Measurements from ENCODE around the gene NDUFS1. TPM values are rescaled to one million over a fixed set of nuclear protein-coding genes. Genes with fewer than 3 reads are reported as not detected.
"Not testable (repeated sequence)": the region's sequence is repeated elsewhere in the genome, so short reads cannot be mapped to it uniquely, and the experiment has no call there.

NDUFS1 gene
- total and polyA plus RNA-seq, 9 donors: 47.3 to 99.3 (median 63.4) TPM

GRCh38 chr2:206168230-206168629 lies 9.0 kb upstream of the NDUFS1 start:
- not testable (repeated sequence) for H3K27me3 ChIP-seq (ENCODE audit: control insufficient read depth, insufficient read depth, low read length); H3K27ac ChIP-seq (ENCODE audit: low read length); DNase-seq; H3K9me3 ChIP-seq (replicated peaks; ENCODE audit: control insufficient read depth, low read depth, low read length); H3K4me1 ChIP-seq (ENCODE audit: control insufficient read depth, insufficient read depth, low read length); H3K4me3 ChIP-seq (ENCODE audit: low read length)
- 92% methylated on average over 3 of the region's 4 CpGs for WGBS (ENCODE audit: insufficient coverage)
- H3K36me3 ChIP-seq (ENCODE audit: control insufficient read depth, insufficient read depth, low read length): peaks cover 11% of the 10 kb centered on the region

GRCh38 chr2:206164261-206164862 lies 5.1 kb upstream of the NDUFS1 start:
- Histone ChIP-seq H3K27ac (ENCODE audit: low read length) (no peak overlapping the region), H3K27me3 (ENCODE audit: control insufficient read depth, insufficient read depth, low read length) (no peaks in the 10 kb centered on the region), H3K36me3 (ENCODE audit: control insufficient read depth, insufficient read depth, low read length) (peaks cover 31% of the 10 kb centered on the region), H3K4me3 (ENCODE audit: low read length) (no peak overlapping the region), H3K4me1 (ENCODE audit: control insufficient read depth, insufficient read depth, low read length) (peaks cover 7% of the 10 kb centered on the region), H3K9me3 (replicated peaks; ENCODE audit: control insufficient read depth, low read depth, low read length) (no peaks in the 10 kb centered on the region)
- WGBS (ENCODE audit: insufficient coverage): no CpG with 5 or more reads among the region's 2 CpGs
- DNase-seq: peak; percentile 74

GRCh38 chr2:206163251-206163880 lies 4.1 kb upstream of the NDUFS1 start:
- 92% methylated on average over 2 of the region's 3 CpGs for WGBS (ENCODE audit: insufficient coverage)
- Histone ChIP-seq H3K9me3 (replicated peaks; ENCODE audit: control insufficient read depth, low read depth, low read length) (no peaks in the 10 kb centered on the region), H3K4me3 (ENCODE audit: low read length) (no peak overlapping the region), H3K36me3 (ENCODE audit: control insufficient read depth, insufficient read depth, low read length) (peaks cover 31% of the 10 kb centered on the region), H3K27me3 (ENCODE audit: control insufficient read depth, insufficient read depth, low read length) (no peaks in the 10 kb centered on the region), H3K4me1 (ENCODE audit: control insufficient read depth, insufficient read depth, low read length) (peaks cover 7% of the 10 kb centered on the region), H3K27ac (ENCODE audit: low read length) (no peak overlapping the region)
- DNase-seq: no peak

GRCh38 chr2:206162401-206162800 lies 3.2 kb upstream of the NDUFS1 start:
- H3K36me3 ChIP-seq (ENCODE audit: control insufficient read depth, insufficient read depth, low read length): peaks cover 28% of the 10 kb centered on the region
- H3K9me3 ChIP-seq (replicated peaks; ENCODE audit: control insufficient read depth, low read depth, low read length); H3K27ac ChIP-seq (ENCODE audit: low read length); H3K4me3 ChIP-seq (ENCODE audit: low read length); DNase-seq; H3K27me3 ChIP-seq (ENCODE audit: control insufficient read depth, insufficient read depth, low read length): not testable (repeated sequence)
- peaks cover 10% of the 10 kb centered on the region for H3K4me1 ChIP-seq (ENCODE audit: control insufficient read depth, insufficient read depth, low read length)
- WGBS (ENCODE audit: insufficient coverage): no CpG with 5 or more reads among the region's 4 CpGs

GRCh38 chr2:206160807-206161179 lies 1.5 kb upstream of the NDUFS1 start:
- Histone ChIP-seq H3K27me3 (ENCODE audit: control insufficient read depth, insufficient read depth, low read length) (no peaks in the 10 kb centered on the region), H3K9me3 (replicated peaks; ENCODE audit: control insufficient read depth, low read depth, low read length) (no peaks in the 10 kb centered on the region), H3K27ac (ENCODE audit: low read length) (no peak overlapping the region), H3K4me3 (ENCODE audit: low read length) (peak overlapping the region; percentile 90), H3K36me3 (ENCODE audit: control insufficient read depth, insufficient read depth, low read length) (peaks cover 28% of the 10 kb centered on the region), H3K4me1 (ENCODE audit: control insufficient read depth, insufficient read depth, low read length) (peaks cover 10% of the 10 kb centered on the region)
- DNase-seq: peak; percentile 6
- WGBS (ENCODE audit: insufficient coverage): 89% methylated on average over 1 of the region's 2 CpGs

GRCh38 chr2:206160125-206160806 lies 1.0 kb upstream of the NDUFS1 start:
- Histone ChIP-seq H3K36me3 (ENCODE audit: control insufficient read depth, insufficient read depth, low read length) (peaks cover 28% of the 10 kb centered on the region), H3K4me1 (ENCODE audit: control insufficient read depth, insufficient read depth, low read length) (peaks cover 10% of the 10 kb centered on the region), H3K27me3 (ENCODE audit: control insufficient read depth, insufficient read depth, low read length) (no peaks in the 10 kb centered on the region), H3K27ac (ENCODE audit: low read length) (peak overlapping the region; percentile 94), H3K4me3 (ENCODE audit: low read length) (peak overlapping the region; percentile 90), H3K9me3 (replicated peaks; ENCODE audit: control insufficient read depth, low read depth, low read length) (no peaks in the 10 kb centered on the region)
- 0% methylated on average over 13 of the region's 30 CpGs for WGBS (ENCODE audit: insufficient coverage)
- DNase-seq: peak; percentile 59

GRCh38 chr2:206158563-206159345 lies 490 bp downstream of the NDUFS1 start:
- WGBS (ENCODE audit: insufficient coverage): 0% methylated on average over 22 of the region's 33 CpGs
- Histone ChIP-seq H3K4me1 (ENCODE audit: control insufficient read depth, insufficient read depth, low read length) (peaks cover 10% of the 10 kb centered on the region), H3K9me3 (replicated peaks; ENCODE audit: control insufficient read depth, low read depth, low read length) (no peaks in the 10 kb centered on the region), H3K27me3 (ENCODE audit: control insufficient read depth, insufficient read depth, low read length) (no peaks in the 10 kb centered on the region), H3K36me3 (ENCODE audit: control insufficient read depth, insufficient read depth, low read length) (peaks cover 24% of the 10 kb centered on the region), H3K27ac (ENCODE audit: low read length) (peak overlapping the region; percentile 98), H3K4me3 (ENCODE audit: low read length) (peak overlapping the region; percentile 90)
- DNase-seq: peak; percentile 63

- peaks cover 10% of the 10 kb centered on the region for H3K4me1 ChIP-seq (ENCODE audit: control insufficient read depth, insufficient read depth, low read length)
- H3K27me3 ChIP-seq (ENCODE audit: control insufficient read depth, insufficient read depth, low read length); H3K4me3 ChIP-seq (ENCODE audit: low read length); H3K27ac ChIP-seq (ENCODE audit: low read length); DNase-seq; H3K9me3 ChIP-seq (replicated peaks; ENCODE audit: control insufficient read depth, low read depth, low read length): not testable (repeated sequence)
- WGBS (ENCODE audit: insufficient coverage): no CpG with 5 or more reads among the region's 11 CpGs
- peaks cover 15% of the 10 kb centered on the region for H3K36me3 ChIP-seq (ENCODE audit: control insufficient read depth, insufficient read depth, low read length)
These were observed 2.2 kb downstream of the NDUFS1 start for GRCh38 chr2:206157014-206157413.

- H3K9me3 ChIP-seq (replicated peaks; ENCODE audit: control insufficient read depth, low read depth, low read length): no peaks in the 10 kb centered on the region
- peaks cover 12% of the 10 kb centered on the region for H3K36me3 ChIP-seq (ENCODE audit: control insufficient read depth, insufficient read depth, low read length)
- peak; percentile 13 for DNase-seq
- H3K4me1 ChIP-seq (ENCODE audit: control insufficient read depth, insufficient read depth, low read length): peaks cover 3% of the 10 kb centered on the region
- no CpG with 5 or more reads among the region's 3 CpGs for WGBS (ENCODE audit: insufficient coverage)
- H3K27ac ChIP-seq (ENCODE audit: low read length): no peak overlapping the region
- H3K27me3 ChIP-seq (ENCODE audit: control insufficient read depth, insufficient read depth, low read length): no peaks in the 10 kb centered on the region
- H3K4me3 ChIP-seq (ENCODE audit: low read length): no peak overlapping the region
These were observed 5.0 kb downstream of the NDUFS1 start for GRCh38 chr2:206154197-206154596.

- H3K27ac ChIP-seq (ENCODE audit: low read length): no peak overlapping the region
- H3K4me1 ChIP-seq (ENCODE audit: control insufficient read depth, insufficient read depth, low read length): no peaks in the 10 kb centered on the region
- no CpG with 5 or more reads among the region's 4 CpGs for WGBS (ENCODE audit: insufficient coverage)
- peaks cover 33% of the 10 kb centered on the region for H3K36me3 ChIP-seq (ENCODE audit: control insufficient read depth, insufficient read depth, low read length)
- H3K4me3 ChIP-seq (ENCODE audit: low read length): no peak overlapping the region
- H3K9me3 ChIP-seq (replicated peaks; ENCODE audit: control insufficient read depth, low read depth, low read length): no peaks in the 10 kb centered on the region
- no peaks in the 10 kb centered on the region for H3K27me3 ChIP-seq (ENCODE audit: control insufficient read depth, insufficient read depth, low read length)
- DNase-seq: no peak
These were observed 8.6 kb downstream of the NDUFS1 start for GRCh38 chr2:206150631-206151030.

Measured in muscle of leg (tissue), 11 donors.